HG03025 (cell line): ENCODE data around the gene GPR119.
"Not testable (repeated sequence)": the region's sequence is repeated elsewhere in the genome, so short reads cannot be mapped to it uniquely, and the experiment has no call there.

Source experiments
- ATAC-seq: cut with Tn5 transposase; IDR thresholded peaks from one replicate; pipeline ENCODE4 v1.9.1; 2021; ENCODE audit warnings: mild to moderate bottlenecking, moderate library complexity; ENCODE audit not compliant: unreplicated experiment, low FRiP score

Gene GPR119

GRCh38 chrX:130340271-130340670 is 45.2 kb downstream of the GPR119 start:
- no peak for ATAC-seq

GRCh38 chrX:130339408-130340222 is 45.9 kb downstream of the GPR119 start, which contains the start of gene SLC25A14:
SLC25A14 (plus strand) TSS chrX:130339919; CDS start chrX:130340279, 360 bp downstream.
- ATAC-seq = peak; percentile 98

- not testable (repeated sequence) for ATAC-seq
Observed at GRCh38 chrX:130338869-130339268, 46.6 kb downstream of the GPR119 start.

- ATAC-seq = no peak
Observed at GRCh38 chrX:130336531-130336930, 48.9 kb downstream of the GPR119 start.
